Measurements from ENCODE around the gene FABP7.
"Not testable (repeated sequence)": the region's sequence is repeated elsewhere in the genome, so short reads cannot be mapped to it uniquely, and the experiment has no call there.

- not testable (repeated sequence) for TF ChIP-seq NFRKB (IDR thresholded peaks at IDR 0.05); FOXM1 (IDR thresholded peaks at IDR 0.05; ENCODE audit: borderline replicate concordance); SP1 (IDR thresholded peaks at IDR 0.05); ZNF384 (IDR thresholded peaks at IDR 0.05); SUZ12 (IDR thresholded peaks at IDR 0.05); PKNOX1 (IDR thresholded peaks at IDR 0.05); CTBP1 (IDR thresholded peaks at IDR 0.05; ENCODE audit: borderline replicate concordance); ARNT (IDR thresholded peaks at IDR 0.05); ELF4 (IDR thresholded peaks at IDR 0.05); TARDBP (IDR thresholded peaks at IDR 0.05)
Observed at GRCh38 chr6:122748945-122749344, 30.6 kb upstream of the FABP7 start.

All from HEK293T (cell line).